Activated CD4-positive, alpha-beta T cell treated with anti-CD3 and anti-CD28 coated beads, Interleukin-2, Interleukin-4, amounts not matched to agents 100 ng/mL and 50 ng/mL, durations not matched to agents 16 hours and 8 hours (primary cell): ENCODE data around the gene PWP2.
"Not testable (repeated sequence)": the region's sequence is repeated elsewhere in the genome, so short reads cannot be mapped to it uniquely, and the experiment has no call there.

Experiments used
- DNase-seq: peaks from one replicate; pipeline ENCODE4 v3.0.0-alpha.2; 2020; ENCODE audit warnings: low spot score

The PWP2 gene

DNA sequence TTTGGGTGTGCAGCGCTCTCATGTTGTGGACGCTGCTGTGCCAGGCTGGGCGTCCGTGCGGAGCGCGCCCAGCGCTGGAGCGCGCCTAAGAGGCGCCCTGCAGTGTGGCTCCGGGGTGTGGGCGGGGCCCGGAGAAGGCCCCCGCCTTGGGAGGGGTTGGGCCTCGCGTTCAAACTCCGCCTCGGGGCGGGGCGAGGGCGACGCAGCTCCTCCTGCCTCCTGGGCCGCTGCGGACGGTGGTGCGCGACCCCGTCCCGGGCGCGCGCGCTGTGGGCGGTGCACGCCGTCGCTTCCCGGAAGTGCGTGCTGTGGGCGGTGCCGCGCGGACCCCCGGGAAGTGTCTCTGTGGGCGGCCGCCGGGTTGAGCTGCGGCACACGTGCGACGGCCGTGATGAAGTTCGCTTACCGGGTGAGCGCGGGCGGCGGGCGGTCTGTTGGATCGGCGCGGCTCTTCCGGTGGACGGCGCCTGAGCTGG, at the start of gene PWP2:
Gene PWP2, plus strand, starts transcription at position 374 of the 476 bp plus-strand sequence. Its CDS starts 18 bp downstream, at position 392.
- DNase-seq = not testable (repeated sequence)

DNA sequence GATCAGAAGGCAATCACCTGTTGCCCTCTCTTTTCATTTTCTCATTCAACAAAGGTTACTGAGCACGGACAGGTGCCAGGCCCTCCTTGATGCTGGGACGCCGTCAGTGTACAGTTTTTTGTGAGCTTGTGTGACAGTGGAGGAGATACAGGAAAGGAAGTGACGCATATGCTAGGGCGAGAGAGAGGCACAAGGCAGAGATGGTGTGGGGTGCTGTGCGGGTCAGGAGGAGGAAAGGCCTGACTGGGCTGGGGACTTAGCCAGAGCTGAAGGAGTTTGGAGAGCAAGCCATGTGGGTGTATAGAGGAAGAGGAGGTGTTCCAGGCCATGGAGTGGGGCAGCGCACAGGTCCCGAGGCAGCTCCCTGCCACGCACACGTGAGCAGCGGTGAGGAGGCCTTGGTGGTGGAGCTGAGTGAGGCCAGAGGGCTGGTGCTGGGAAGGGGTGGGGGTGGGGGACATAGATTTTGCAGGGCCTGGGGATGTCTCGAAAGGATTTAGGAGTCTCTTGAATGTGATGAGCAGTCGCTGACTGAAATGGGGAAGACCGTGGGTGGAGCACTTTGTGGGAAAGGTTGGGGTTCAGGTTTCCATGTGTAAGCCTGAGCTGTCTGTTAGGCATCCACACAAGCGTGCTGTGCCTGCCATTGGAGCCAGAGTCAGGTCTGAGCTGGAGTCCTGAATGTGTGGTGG, 49.1 kb upstream of the PWP2 start:
- peak; percentile 43 for DNase-seq

DNA sequence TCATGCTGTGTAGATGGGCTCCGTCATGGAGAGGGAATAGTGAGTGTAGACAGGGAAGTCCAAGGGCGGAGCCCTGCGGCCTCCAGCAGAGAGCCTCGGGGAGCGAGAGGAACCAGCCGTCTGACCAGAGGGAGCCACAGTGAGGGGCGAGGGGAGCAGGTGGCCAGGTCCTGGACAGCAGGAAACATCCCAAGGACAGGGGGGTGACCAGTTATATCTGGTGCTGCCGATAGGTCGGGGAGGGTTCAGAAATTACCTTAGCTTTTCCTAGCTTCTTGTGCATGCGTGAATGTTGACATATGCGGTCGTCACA, 48.6 kb upstream of the PWP2 start:
- no peak for DNase-seq

DNA sequence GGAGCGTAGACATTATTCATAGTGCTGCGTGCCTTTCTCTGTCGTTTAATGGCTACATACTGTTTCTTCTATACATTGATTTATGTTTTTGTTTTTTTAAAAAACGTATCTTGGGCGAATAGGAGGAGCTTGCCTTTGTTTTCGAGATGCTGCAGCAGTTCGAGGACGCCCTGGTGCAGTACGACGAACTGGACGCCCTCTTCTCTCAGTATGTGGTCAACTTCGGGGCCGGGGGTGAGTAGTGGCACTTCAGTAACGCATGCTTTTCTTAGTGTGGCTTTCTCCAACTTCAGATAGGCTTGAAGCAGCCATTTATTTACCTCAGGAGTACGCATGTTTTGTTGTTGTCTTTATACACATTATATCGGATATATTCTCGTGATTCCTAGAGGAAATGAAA, 48.2 kb upstream of the PWP2 start:
- DNase-seq = no peak

DNA sequence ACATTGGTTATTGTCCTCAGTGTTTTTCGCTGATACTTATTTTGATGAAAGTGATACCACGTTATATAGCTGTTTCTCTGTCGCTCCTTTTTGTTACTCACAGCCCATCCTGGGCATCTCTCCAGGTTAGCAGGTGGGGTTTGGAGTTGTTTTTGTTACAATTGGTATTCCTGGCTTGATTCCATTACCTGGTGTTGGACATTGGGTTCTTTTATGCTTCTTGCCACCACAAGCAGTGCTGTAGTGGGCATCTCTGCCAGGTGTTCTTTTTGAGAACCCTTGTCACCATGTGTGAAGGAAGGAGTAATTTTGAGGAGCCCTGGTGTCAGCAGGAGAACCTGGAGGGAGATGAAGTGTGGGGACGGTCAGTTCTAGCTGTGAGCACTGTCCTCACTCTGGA, 47.5 kb upstream of the PWP2 start:
- DNase-seq = no peak

DNA sequence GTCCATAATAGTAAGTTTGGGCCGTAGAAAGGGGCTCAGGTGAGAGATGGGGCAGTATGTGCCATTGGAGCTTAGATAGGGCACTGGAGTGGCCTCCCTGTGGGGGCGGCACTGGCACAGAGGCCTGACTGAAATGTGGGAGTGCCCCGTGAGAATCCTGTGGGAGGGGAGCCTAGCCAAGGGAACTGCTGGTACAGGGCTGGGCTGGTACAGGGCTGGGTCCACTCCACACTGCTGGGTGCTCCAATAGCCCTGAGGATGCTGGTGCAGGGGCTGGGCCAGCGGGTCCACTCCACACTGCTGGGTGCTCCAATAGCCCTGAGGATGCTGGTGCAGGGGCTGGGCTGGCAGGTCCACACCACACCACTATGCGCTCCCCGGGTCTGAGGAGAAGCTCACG, 44.8 kb upstream of the PWP2 start:
- DNase-seq = no peak

DNA sequence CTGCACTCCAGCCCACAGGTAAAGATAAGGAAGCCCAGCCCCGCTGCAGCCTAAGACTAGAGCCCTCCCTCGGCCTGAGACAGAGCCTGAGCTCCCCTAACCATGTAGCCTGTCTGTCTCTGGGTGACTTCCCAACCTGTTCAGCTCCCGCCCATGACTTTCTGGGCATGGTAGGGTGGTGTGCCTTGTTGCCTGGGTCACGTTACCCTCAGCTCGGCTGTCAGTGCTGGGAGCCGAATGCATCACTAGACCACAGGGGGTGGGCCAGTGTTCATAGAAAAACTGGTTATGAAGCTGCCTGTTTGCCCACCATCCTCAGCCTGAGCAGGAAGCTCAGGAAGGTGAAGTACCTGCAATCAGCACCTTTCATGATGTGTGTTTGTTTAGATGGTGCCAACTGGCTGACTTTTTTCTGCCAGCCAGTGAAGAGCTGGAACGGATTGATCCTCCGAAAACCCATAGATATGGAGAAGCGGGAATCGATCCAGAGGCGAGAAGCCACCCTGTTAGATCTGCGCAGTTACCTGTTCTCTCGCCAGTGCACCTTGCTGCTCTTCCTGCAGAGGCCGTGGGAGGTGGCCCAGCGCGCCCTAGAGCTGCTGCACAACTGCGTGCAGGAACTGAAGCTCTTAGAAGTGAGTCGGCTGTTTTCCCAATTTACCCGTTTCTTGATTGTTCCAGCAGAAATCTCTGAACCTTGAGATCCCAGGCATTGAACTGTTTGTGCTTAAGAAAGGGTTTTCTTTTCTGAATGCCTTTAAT, 43.9 kb upstream of the PWP2 start:
- DNase-seq = no peak

DNA sequence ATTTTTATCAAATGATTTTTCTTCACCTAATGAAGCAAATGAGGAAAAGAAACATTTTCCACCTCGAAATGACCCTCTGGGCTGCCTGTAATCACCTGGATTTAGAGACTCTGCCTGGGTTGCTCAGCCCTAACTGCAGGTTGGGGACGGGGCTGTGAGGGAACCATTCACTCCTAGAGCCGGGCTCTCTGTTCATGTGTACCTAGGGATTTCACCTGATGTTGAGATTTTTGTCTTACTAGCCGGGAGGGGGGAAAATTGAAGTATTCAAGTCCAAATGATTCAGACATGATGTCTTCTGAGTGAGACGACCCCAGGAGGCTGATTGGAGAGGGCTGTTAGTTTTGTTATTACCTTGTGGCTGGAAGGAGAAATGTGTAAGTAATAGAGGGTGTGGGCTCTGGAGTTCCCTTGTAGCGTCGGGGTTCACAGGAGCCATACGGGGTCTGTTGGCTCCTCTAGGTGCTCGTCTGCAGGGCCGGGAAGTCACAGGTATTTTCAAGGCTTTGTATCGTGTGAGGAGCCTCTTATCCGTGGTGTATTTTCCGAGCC, 42.3 kb upstream of the PWP2 start:
- no peak for DNase-seq

DNA sequence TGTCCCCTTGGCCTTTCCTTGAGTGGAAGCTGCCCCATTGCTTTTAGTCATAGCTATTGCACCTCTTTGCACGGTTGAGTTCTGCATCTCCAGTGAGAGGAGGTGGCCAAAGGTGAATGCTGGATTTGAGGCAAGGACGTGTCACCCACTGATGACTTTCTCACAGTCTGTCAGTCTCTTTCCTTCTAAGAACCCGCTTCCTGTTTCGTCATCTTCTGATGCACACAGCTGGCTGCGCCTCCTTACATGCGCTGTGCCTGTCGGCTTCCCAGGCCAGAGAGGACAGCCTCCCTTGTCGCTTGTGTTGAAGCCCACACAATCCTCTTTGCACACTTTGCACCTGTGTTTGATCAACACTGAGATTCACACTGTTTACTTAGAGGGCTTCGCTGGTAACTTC, 41.8 kb upstream of the PWP2 start:
- peak; percentile 88 for DNase-seq

DNA sequence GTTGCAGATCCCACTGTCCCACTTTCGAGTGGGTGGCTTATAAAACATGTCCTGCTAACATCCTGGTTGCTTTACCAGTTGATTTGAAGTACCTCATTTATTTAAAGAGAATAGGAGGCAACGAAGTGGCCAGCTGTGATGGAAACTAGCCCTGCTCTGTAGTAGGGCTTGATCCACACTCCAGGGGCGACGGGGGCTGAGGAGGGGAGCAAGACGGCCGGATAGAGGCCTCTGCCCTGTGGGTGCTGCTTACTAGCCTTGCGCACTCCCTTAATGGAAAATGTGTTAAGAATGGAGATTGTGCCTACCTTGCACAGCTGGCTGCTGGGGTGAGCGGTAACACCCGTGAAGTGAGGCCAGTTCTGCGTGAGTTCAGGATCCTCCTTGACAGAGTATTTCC, 41.1 kb upstream of the PWP2 start:
- DNase-seq = no peak

DNA sequence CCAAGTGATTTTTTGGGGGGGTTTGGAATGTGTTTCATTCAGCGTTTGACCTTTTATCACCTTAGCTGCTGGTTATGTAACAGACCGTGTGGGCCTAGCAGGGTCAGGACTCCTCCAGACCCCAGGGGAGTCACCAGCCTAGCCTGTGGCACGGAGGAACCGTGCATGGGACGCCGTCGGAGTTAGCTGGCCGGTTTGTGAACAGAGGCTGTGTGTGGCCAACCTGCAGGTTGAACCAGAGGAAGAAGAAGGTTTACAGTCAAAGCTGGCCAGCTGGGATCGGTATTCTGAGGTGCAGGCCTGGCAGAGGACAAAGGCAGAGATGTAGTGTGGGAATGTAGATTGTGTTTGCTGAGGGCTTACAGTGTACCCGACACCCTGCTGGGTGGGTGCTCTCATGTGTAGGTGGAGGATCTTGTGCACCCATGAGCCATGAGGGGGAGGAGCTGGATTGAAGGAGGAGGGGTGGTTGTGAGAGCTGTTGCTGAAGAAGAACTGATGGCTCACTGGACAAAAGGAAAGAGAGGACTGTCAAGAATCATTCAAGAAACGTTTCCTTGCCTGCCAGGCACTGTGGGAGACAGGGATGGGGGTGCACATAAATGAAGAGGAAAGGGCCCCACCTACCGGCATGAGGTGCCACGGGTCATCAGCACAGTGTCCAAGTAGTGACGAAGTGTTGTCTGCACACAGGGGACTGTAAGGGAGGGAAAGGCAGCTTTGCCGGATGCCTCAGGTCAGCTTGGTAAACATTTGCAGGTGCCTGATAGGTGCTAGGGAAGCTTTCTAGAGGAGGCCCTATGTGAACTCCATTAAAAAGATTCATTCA, 40.0 kb upstream of the PWP2 start:
- no peak for DNase-seq

DNA sequence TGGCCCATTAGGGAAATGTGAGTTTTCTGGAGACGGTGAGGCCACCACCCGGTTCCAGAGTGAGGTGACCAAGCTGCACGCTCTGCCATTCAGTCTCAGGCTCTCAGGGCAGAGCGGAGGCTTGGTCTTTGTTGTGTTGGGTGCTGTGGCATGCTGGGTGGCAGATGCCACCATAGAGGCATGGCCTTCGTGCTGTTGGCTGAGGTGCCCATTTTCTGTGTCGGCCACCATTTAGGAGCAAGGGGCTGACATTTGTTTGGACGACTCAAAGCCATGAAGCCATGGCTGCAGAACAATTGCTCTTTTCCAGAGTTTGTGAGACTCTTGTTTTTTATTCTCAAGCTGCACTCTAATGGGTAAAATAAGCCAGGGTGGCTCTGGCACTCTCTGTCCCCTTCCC, 36.8 kb upstream of the PWP2 start:
- DNase-seq = no peak

DNA sequence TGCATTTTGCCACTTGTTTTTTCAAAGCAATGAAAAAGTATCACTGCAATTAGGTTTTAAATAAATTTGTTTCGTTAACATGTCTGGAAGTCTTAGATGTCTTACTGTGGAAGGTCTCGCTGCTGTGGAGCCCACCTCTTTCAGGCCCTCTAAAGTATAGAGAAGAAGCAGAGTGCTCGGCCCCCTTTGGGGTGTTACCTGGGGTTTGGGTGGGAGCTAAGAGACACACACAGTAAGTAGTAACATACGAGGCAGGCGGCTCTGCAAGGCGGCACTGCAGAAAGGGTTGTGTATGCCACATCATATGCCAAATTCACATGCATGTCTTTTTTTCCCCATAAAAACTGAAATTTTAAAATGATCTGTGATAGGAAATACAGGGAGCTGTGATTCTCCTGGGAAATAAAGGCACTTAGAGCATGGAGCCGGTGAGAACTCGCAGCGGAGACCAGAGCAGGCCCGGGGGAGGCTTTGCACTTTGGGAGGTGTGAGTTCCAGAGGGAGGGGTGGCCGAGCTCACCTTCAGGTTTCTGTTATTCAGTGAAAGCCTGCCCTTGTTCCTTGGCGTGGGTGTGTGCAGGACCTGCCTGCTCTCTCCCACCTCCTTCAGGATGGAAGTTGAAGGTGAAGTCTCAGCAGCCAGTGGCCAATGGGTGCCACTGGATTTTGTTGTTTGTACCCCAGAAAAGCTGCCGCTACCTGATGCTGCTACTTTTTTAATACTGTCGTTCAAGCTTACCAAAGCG, 35.7 kb upstream of the PWP2 start:
- DNase-seq = no peak

DNA sequence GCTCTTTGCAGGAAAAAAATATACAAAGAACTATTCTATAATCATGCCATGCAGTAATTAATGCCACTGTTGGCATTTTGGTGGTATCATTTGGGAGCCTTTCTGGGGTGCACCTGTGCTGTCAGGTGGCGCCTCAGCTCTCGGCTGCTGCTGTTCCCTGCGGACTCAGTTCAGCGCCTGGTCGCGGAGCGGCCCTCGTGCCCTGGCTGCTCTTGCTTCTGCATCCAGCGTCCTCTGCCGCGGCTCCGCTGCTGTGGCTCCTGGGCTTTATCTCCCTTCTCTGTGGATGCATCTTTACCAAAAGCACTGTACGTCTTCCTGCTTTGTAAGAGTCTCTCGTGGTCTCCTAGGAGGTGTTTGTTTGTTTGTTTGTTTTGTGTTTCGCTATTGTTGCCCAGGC, 35.1 kb upstream of the PWP2 start:
- no peak for DNase-seq

DNA sequence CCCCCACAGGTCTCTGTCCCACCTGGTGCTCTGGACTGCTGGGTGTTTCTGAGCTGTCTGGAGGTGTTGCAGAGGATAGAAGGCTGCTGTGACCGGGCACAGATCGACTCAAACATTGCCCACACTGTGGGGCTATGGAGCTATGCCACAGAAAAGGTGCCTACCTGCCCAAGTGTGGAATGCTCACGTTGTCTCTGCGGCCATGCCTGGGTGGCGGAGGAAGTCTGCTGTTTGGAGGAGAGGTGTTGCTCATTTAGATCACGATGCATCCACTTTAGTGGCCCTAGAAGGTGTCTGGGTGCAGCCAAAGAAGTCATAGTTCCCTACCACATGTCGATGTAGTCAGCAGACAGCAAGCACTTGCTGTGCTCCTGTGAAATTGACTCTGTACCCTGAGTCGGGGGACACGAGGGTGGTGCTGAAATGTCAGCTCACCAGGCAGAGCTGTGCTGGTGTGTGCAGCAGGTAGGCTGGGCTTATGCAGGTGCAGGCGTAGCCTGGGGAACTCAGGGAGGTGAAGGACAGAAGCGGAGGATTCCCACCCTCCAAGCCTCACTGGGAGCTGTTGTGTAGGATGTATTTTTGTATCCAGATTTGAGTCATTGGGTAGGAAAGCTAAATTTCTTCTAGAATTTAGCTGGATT, 32.8 kb upstream of the PWP2 start:
- no peak for DNase-seq

DNA sequence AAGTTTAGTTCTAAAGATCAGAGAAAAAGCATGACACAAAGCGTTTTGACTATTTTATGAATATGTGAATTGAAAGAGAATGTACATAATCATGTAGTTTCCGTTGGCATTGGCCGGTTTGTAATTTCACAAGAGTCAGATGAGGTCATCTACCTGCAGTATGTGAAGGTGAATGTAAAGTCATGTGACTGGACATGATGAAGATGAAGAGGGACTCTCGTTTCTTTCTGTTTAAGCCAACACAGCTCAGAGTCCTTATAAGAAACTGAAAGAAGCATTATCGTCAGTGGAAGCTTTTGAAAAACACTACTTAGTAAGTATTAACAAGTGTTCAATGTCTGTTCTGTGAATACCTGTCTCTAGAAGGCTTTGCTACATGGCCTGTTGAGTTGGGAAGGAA, 30.9 kb upstream of the PWP2 start:
- DNase-seq = no peak

DNA sequence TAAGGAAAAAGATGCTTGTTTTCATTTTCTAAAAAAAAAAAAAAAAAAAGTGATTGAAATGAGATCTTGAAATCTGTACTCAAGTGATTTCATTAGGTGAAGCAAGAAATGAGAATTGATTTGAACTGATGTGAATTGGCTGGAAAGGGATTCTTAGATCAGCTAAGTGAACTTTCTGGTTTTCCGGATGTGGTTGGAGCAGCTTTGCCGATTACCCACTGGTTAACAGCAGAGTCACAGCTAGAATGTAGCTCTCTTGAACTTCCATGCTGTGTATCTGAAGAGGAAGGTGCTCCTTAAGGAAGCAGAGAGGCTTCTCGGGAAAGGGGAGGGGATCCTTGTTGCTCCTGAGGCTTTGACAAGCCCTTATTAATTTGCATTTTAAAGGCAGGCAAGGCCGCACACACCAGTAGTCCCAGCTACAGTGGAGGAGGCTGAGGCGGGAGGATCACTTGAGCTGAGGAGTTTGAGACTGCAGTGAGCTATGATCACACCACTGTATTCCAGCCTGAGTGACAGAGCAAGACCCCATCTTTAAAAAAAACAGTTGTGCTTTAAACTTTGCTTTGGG, 28.7 kb upstream of the PWP2 start:
- DNase-seq = no peak

DNA sequence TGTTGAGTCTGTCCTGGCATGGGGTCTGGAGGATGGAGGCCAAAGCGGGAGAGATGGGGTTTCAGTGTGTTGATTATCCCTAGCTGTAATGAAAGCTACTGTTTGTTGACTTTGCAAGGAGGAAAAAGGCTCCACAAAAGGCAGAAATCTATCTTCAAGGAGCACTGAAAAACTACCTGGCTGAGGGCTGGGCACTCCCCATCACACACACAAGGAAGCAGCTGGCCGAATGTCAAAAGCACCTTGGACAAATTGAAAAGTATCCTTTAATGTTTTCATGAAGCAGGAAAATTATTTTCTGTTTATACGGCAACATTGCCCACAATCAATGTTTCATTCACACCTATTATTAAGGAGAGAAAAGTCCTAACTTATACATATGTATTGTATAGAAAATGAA, 27.8 kb upstream of the PWP2 start:
- DNase-seq = no peak

DNA sequence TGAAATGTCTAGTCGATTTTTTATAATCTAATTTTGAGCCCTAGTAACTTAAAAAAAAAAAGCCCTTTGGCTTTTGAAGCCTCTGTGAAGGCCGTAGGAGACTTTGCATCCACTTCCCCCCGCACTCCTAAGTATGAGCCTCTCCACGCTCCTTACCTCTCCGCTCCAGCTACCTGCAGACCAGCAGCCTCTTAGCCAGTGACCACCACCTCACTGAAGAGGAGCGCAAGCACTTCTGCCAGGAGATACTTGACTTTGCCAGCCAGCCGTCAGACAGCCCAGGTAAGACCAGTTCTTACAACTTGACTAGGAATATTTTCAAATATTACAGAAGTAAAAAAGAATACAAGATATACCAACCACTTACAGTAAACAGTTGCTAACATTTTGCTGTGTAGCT, 27.4 kb upstream of the PWP2 start:
- no peak for DNase-seq

DNA sequence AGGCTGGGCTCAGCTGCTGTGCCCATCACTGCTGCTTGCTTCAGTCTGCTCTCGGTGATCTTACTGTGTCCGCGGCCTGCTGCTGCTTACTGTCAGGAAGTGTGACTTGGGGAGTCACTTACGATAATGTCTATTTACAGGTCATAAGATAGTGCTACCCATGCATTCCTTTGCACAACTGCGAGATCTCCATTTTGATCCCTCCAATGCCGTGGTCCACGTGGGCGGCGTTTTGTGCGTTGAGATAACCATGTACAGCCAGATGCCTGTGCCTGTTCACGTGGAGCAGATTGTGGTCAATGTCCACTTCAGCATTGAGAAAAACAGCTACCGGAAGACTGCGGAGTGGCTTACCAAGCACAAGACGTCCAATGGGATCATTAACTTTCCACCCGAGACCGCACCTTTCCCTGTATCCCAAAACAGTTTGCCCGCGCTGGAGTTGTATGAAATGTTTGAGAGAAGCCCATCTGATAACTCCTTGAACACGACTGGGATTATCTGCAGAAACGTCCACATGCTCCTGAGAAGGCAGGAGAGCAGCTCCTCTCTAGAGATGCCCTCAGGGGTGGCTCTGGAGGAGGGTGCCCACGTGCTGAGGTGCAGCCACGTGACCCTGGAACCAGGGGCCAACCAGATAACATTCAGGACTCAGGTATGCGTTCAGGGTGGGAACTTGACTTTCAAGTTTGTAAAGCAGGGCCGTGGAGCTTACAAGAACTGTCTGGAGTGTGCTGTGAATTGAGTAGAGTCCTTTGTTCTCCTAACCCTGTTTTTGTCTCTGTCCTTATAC, 24.4 kb upstream of the PWP2 start:
- DNase-seq = no peak
